HG02642 (cell line): ENCODE results near the gene MOGAT2.
"Not testable (repeated sequence)": the region's sequence is repeated elsewhere in the genome, so short reads cannot be mapped to it uniquely, and the experiment has no call there.

Experiments used
- ATAC-seq: cut with Tn5 transposase; IDR thresholded peaks from one replicate; pipeline ENCODE4 v1.9.1; 2021; ENCODE audit warnings: mild to moderate bottlenecking; ENCODE audit not compliant: unreplicated experiment, poor library complexity

The MOGAT2 gene

GRCh38 chr11:75748729-75749273 is 31.2 kb downstream of the MOGAT2 start:
- ATAC-seq = not testable (repeated sequence)

GRCh38 chr11:75754933-75755332 is 37.3 kb downstream of the MOGAT2 start:
- ATAC-seq = not testable (repeated sequence)

GRCh38 chr11:75757651-75758050 is 40.0 kb downstream of the MOGAT2 start:
- ATAC-seq = no peak

- ATAC-seq = no peak
Observed at GRCh38 chr11:75759832-75760231, 42.2 kb downstream of the MOGAT2 start.

GRCh38 chr11:75760243-75760642 is 42.6 kb downstream of the MOGAT2 start:
- no peak for ATAC-seq

GRCh38 chr11:75760710-75761493 is 43.3 kb downstream of the MOGAT2 start:
- ATAC-seq = no peak

- no peak for ATAC-seq
Observed at GRCh38 chr11:75762158-75762557, 44.5 kb downstream of the MOGAT2 start.

GRCh38 chr11:75762885-75763284 is 45.2 kb downstream of the MOGAT2 start:
- no peak for ATAC-seq

GRCh38 chr11:75763846-75764245 is 46.2 kb downstream of the MOGAT2 start:
- ATAC-seq = no peak

GRCh38 chr11:75765116-75765515 is 47.5 kb downstream of the MOGAT2 start:
- ATAC-seq = no peak

- ATAC-seq = no peak
Observed at GRCh38 chr11:75766443-75767227, 49.0 kb downstream of the MOGAT2 start.

- no peak for ATAC-seq
Observed at GRCh38 chr11:75767228-75767572, 49.6 kb downstream of the MOGAT2 start.

- ATAC-seq = no peak
Observed at GRCh38 chr11:75767793-75768111, 50.1 kb downstream of the MOGAT2 start.

- ATAC-seq = peak; percentile 73
Observed at GRCh38 chr11:75768112-75768908, 50.7 kb downstream of the MOGAT2 start, which contains the start of gene DGAT2. Gene DGAT2, plus strand, starts transcription at chr11:75768778. Its CDS starts 214 bp downstream, at chr11:75768992.

GRCh38 chr11:75768909-75769771 is 51.5 kb downstream of the MOGAT2 start:
- ATAC-seq = no peak

GRCh38 chr11:75770102-75770501 is 52.5 kb downstream of the MOGAT2 start:
- ATAC-seq = no peak

GRCh38 chr11:75771646-75772410 is 54.2 kb downstream of the MOGAT2 start:
- ATAC-seq = no peak

- ATAC-seq = peak; percentile 81
Observed at GRCh38 chr11:75773595-75774353, 56.1 kb downstream of the MOGAT2 start.
